Upper lobe of left lung (tissue), 4 donors: Measurements from ENCODE around the gene GPR135.

Experiments used
- CTCF ChIP-seq, 6 experiments: fragments of 450-650 bp in 4 of 6; fragments of 200-600 bp in 2 of 6; sonication (generic) in 2 of 6; IDR thresholded peaks; one replicate each; pipeline ENCODE4 v1.5.1; 2016 to 2019; ENCODE audit warnings: antibody characterized with exemption in 6 of 6
- EP300 ChIP-seq, 4 donors: sonication (generic); formaldehyde crosslinking; IDR thresholded peaks; one replicate each; pipeline ENCODE4 v1.5.1; 2017; ENCODE audit warnings: antibody characterized with exemption in 4 of 4, control low read depth in 2 of 4
- POLR2A ChIP-seq, 4 donors: fragments of 450-650 bp; IDR thresholded peaks; one replicate each; pipeline ENCODE4 v1.5.1; 2016 to 2017; ENCODE audit warnings: antibody characterized with exemption in 4 of 4, mild to moderate bottlenecking in 2 of 4
- POLR2AphosphoS5 ChIP-seq, 2 donors: sonication (generic); formaldehyde crosslinking; IDR thresholded peaks; one replicate each; pipeline ENCODE4 v1.5.1; 2017; ENCODE audit warnings: antibody characterized with exemption in 2 of 2

GRCh38 chr14:59503256-59503655 lies 38.1 kb upstream of the GPR135 start:
- no peak for TF ChIP-seq CTCF (IDR thresholded peaks at IDR 0.05)
- no peak for TF ChIP-seq EP300 (IDR thresholded peaks at IDR 0.05)
- no peak for TF ChIP-seq POLR2AphosphoS5 (IDR thresholded peaks at IDR 0.05)
- no peak for TF ChIP-seq POLR2A (IDR thresholded peaks at IDR 0.05)
